Activated CD4-positive, alpha-beta T cell treated with anti-CD3 and anti-CD28 coated beads for 24 hours (primary cell): ENCODE data around the gene NUTM1.

Experiments used
- DNase-seq, 2 donors: peaks; one replicate each; pipeline ENCODE4 v3.0.0-alpha.2; 2020; ENCODE audit warnings: low read depth in 2 of 2

The NUTM1 gene

GRCh38 chr15:34342737-34343575, at the start of gene NUTM1, which contains the start of gene NOP10:
NUTM1 (plus strand) TSS chr15:34343315; CDS start chr15:34343697, 382 bp downstream.
NOP10 (minus strand) TSS chr15:34343136; CDS start chr15:34343073, 63 bp downstream.
- DNase-seq, result peak; percentile 93 to 98

- DNase-seq, result no peak
These were observed 46.1 kb upstream of the NUTM1 start for GRCh38 chr15:34297059-34297458.

GRCh38 chr15:34301058-34301457, 42.1 kb upstream of the NUTM1 start:
- DNase-seq, result no peak

- no peak for DNase-seq
These were observed 38.5 kb upstream of the NUTM1 start for GRCh38 chr15:34304613-34305012.

- DNase-seq, result no peak
These were observed 31.6 kb upstream of the NUTM1 start for GRCh38 chr15:34311563-34311962.

GRCh38 chr15:34314491-34315490, 28.3 kb upstream of the NUTM1 start:
- DNase-seq, result no peak

- DNase-seq, result no peak
These were observed 24.6 kb upstream of the NUTM1 start for GRCh38 chr15:34318277-34319079.

GRCh38 chr15:34323217-34323616, 19.9 kb upstream of the NUTM1 start:
- DNase-seq, result no peak

- no peak for DNase-seq
These were observed 18.2 kb upstream of the NUTM1 start for GRCh38 chr15:34324933-34325332.

GRCh38 chr15:34325368-34325767, 17.7 kb upstream of the NUTM1 start:
- DNase-seq, result no peak

GRCh38 chr15:34327906-34328305, 15.2 kb upstream of the NUTM1 start:
- no peak for DNase-seq

GRCh38 chr15:34329006-34329405, 14.1 kb upstream of the NUTM1 start:
- no peak for DNase-seq

- DNase-seq, result no peak
These were observed 12.8 kb upstream of the NUTM1 start for GRCh38 chr15:34330279-34330678.

GRCh38 chr15:34331809-34332208, 11.3 kb upstream of the NUTM1 start:
- DNase-seq, result no peak

GRCh38 chr15:34332553-34333120, 10.5 kb upstream of the NUTM1 start:
- no peak for DNase-seq

- no peak for DNase-seq
These were observed 8.4 kb upstream of the NUTM1 start for GRCh38 chr15:34334672-34335071.

- no peak for DNase-seq
These were observed 7.7 kb upstream of the NUTM1 start for GRCh38 chr15:34335176-34336032.

- DNase-seq, result no peak
These were observed 6.7 kb upstream of the NUTM1 start for GRCh38 chr15:34336231-34336990.

- no peak for DNase-seq
These were observed 6.0 kb upstream of the NUTM1 start for GRCh38 chr15:34336991-34337556.
